GM20000 (cell line): ENCODE results near the gene SMIM23.

Experiments used
- DNase-seq: peaks from one replicate; pipeline ENCODE4 v3.0.0; 2012; ENCODE audit warnings: low spot score
- CTCF ChIP-seq: IDR thresholded peaks from 2 replicates; pipeline ENCODE4 v1.5.1; 2012; ENCODE audit warnings: mild to moderate bottlenecking, control low read depth; ENCODE audit errors: extremely low read depth, missing control alignments

The SMIM23 gene

GRCh38 chr5:171827162-171827561 is 41.5 kb downstream of the SMIM23 start:
- TF ChIP-seq CTCF, result no peak
- DNase-seq, result no peak

- no peak for TF ChIP-seq CTCF
- no peak for DNase-seq
Observed at GRCh38 chr5:171830686-171831085, 45.1 kb downstream of the SMIM23 start.

DNA sequence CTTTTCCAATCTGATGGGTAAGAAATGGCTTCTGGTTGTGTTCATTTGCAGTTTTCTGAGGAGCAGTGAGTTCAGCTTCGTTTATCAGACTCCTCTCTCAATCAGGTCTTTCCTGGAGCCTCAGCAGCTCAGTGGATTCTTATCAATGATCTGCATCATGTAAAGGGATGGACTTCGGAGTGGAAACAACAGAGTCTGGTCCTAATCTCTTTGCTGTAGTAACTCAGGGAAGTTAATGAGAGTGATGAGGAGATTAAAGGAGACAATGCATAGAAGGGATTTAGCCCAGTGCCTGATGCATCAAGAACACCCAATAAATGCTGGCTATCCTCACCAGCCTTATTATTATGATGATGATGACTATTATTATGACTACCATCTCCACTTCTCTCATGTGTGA is 47.2 kb downstream of the SMIM23 start:
- no peak for DNase-seq
- TF ChIP-seq CTCF, result no peak

- no peak for DNase-seq
- no peak for TF ChIP-seq CTCF
Observed at GRCh38 chr5:171834461-171834860, 48.8 kb downstream of the SMIM23 start.

GRCh38 chr5:171835066-171835465 is 49.4 kb downstream of the SMIM23 start:
- TF ChIP-seq CTCF, result no peak
- no peak for DNase-seq

- no peak for TF ChIP-seq CTCF
- no peak for DNase-seq
Observed at GRCh38 chr5:171837522-171837921, 51.9 kb downstream of the SMIM23 start.

DNA sequence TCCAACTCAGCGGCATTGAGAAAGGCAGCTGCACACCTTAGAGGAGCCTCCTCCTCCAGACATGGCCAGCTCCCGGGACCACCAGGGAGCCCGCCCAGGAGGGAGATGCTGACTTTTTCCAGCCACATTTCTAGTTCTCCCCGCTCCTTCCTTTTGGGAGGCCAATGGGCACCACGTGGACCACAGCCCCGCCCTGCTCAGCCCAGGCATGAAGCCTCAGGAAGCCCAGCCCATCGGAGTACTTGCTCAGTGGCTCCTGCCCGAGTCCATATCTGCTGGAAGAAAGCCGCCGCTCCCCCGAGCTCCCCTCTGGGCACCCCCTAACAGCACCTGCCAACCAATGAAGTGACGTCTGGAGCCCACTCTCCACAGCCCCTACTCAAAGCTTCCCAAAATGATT is 52.4 kb downstream of the SMIM23 start:
- TF ChIP-seq CTCF, result no peak
- no peak for DNase-seq
